Liver (tissue), 9 donors: ENCODE measurements around the gene OTOGL. TPM values are rescaled to one million over a fixed set of nuclear protein-coding genes. Genes with fewer than 3 reads are reported as not detected.
"Not testable (repeated sequence)": the region's sequence is repeated elsewhere in the genome, so short reads cannot be mapped to it uniquely, and the experiment has no call there.

Source experiments
- DNase-seq: peaks from one replicate; pipeline ENCODE4 v3.0.0-alpha.2; 2017; ENCODE audit warnings: low spot score
- H3K27ac ChIP-seq, 2 donors: one replicate each; pipeline ENCODE4 v1.7.0; 2013; ENCODE audit warnings: inconsistent platforms in 2 of 2, low read length in 2 of 2, control low read depth in 1 of 2, low read depth in 1 of 2, mild to moderate bottlenecking in 1 of 2
- H3K27me3 ChIP-seq, 4 donors: one replicate each; pipeline versions ENCODE4 v1.6.1 to v1.7.0; 2013; ENCODE audit warnings: low read length in 3 of 4, inconsistent platforms in 1 of 4, mild to moderate bottlenecking in 1 of 4, moderate library complexity in 1 of 4; ENCODE audit not compliant: control insufficient read depth in 4 of 4, insufficient read depth in 4 of 4
- H3K36me3 ChIP-seq, 4 donors: one replicate each; pipeline versions ENCODE4 v1.6.1 to v1.7.0; 2013; ENCODE audit warnings: low read length in 3 of 4, mild to moderate bottlenecking in 3 of 4, low read depth in 1 of 4, moderate library complexity in 1 of 4; ENCODE audit not compliant: control insufficient read depth in 4 of 4, insufficient read depth in 3 of 4
- H3K4me1 ChIP-seq, 4 donors: one replicate each; pipeline versions ENCODE4 v1.6.1 to v1.7.0; 2013; ENCODE audit warnings: low read length in 3 of 4, mild to moderate bottlenecking in 3 of 4, moderate library complexity in 1 of 4; ENCODE audit not compliant: control insufficient read depth in 4 of 4, insufficient read depth in 4 of 4
- H3K4me3 ChIP-seq, 3 donors: one replicate each; pipeline versions ENCODE4 v1.6.1 to v1.7.0; 2013; ENCODE audit warnings: low read length in 3 of 3, control low read depth in 1 of 3, low read depth in 1 of 3, mild to moderate bottlenecking in 1 of 3
- H3K9ac ChIP-seq, 2 donors: one replicate each; pipeline ENCODE4 v1.7.0; 2013; ENCODE audit warnings: low read length in 2 of 2, mild to moderate bottlenecking in 2 of 2, moderate library complexity in 2 of 2, control low read depth in 1 of 2, low read depth in 1 of 2
- H3K9me3 ChIP-seq, 4 donors: one replicate each; pipeline versions ENCODE4 v1.6.1 to v1.7.0; 2013; ENCODE audit warnings: low read length in 3 of 4; ENCODE audit not compliant: control insufficient read depth in 4 of 4
- EGR1 ChIP-seq, 2 donors: IDR thresholded peaks; 2 replicates each; pipeline ENCODE4 v1.6.1; 2016 to 2018; ENCODE audit warnings: antibody characterized with exemption in 2 of 2, low read depth in 2 of 2
- FOXA1 ChIP-seq: IDR thresholded peaks from 2 replicates; pipeline ENCODE4 v1.6.1; 2016; ENCODE audit warnings: antibody characterized with exemption
- FOXA2 ChIP-seq: IDR thresholded peaks from 2 replicates; pipeline ENCODE4 v1.6.1; 2016; ENCODE audit warnings: antibody characterized with exemption
- GABPA ChIP-seq, 2 donors: IDR thresholded peaks in 1 of 2; conservative IDR thresholded peaks in 1 of 2; 2 replicates each; pipeline ENCODE4 v1.6.1; 2016; ENCODE audit warnings: antibody characterized with exemption in 2 of 2, mild to moderate bottlenecking in 1 of 2, moderate library complexity in 1 of 2
- HNF4A ChIP-seq, 2 donors: conservative IDR thresholded peaks; 2 replicates each; pipeline ENCODE4 v1.6.1; 2016; ENCODE audit warnings: antibody characterized with exemption in 2 of 2, mild to moderate bottlenecking in 2 of 2
- HNF4G ChIP-seq: IDR thresholded peaks from 2 replicates; pipeline ENCODE4 v1.6.1; 2016; ENCODE audit warnings: antibody characterized with exemption
- NR2F2 ChIP-seq: IDR thresholded peaks from 2 replicates; pipeline ENCODE4 v1.6.1; 2016; ENCODE audit warnings: antibody characterized with exemption
- RAD21 ChIP-seq, 2 donors: IDR thresholded peaks; 2 replicates each; pipeline ENCODE4 v1.6.1; 2016; ENCODE audit warnings: antibody characterized with exemption in 2 of 2, mild to moderate bottlenecking in 2 of 2
- RXRA ChIP-seq, 2 donors: IDR thresholded peaks; 2 replicates each; pipeline ENCODE4 v1.6.1; 2017 to 2018; ENCODE audit warnings: antibody characterized with exemption in 2 of 2, mild to moderate bottlenecking in 1 of 2
- SP1 ChIP-seq: IDR thresholded peaks from 2 replicates; pipeline ENCODE4 v1.6.1; 2018; ENCODE audit warnings: antibody characterized with exemption, mild to moderate bottlenecking
- TAF1 ChIP-seq: conservative IDR thresholded peaks from 2 replicates; pipeline ENCODE4 v1.6.1; 2016; ENCODE audit warnings: antibody characterized with exemption, mild to moderate bottlenecking
- WGBS: extraction: QIAGEN DNeasy Blood & Tissue Kit; methylation state at CpG from one replicate; pipeline ENCODE4 v1.1.7; 2013; 5-methylcytosine and 5-hydroxymethylcytosine counted together
- polyA plus RNA-seq, 2 donors: library from polyadenylated mRNA; stranded (reverse) in 1 of 2; unstranded in 1 of 2; fragments of 200-250 nt in 1 of 2; fragments of >200 nt in 1 of 2; fragmentation: Nextera tagmentation in 1 of 2; extraction: Ambion mirVana in 1 of 2; gene quantifications; one replicate each; pipeline versions ENCODE4 v1.2.1 to v1.2.3, GENCODE V29; 2013 to 2015
- total RNA-seq, 2 donors: library from RNA; depleted of rRNA; stranded (reverse); fragments of >200 nt; gene quantifications; one replicate each; pipeline ENCODE4 v1.2.3, GENCODE V29; 2014
- TF ChIP-seq, protein P1 (sequence below): fragments of 150-350 bp; IDR thresholded peaks from 2 replicates; pipeline ENCODE4 v1.5.1; 2017; ENCODE audit warnings: improper control_type of control experiment, low read depth, low read length; ENCODE audit not compliant: missing input control
- TF ChIP-seq, protein P2 (sequence below): IDR thresholded peaks from 2 replicates; pipeline ENCODE4 v1.6.1; 2016; ENCODE audit warnings: antibody characterized with exemption, mild to moderate bottlenecking
- TF ChIP-seq, protein P3 (sequence below): IDR thresholded peaks from 2 replicates; pipeline ENCODE4 v1.6.1; 2016; ENCODE audit warnings: antibody characterized with exemption
- TF ChIP-seq, protein P4 (sequence below): IDR thresholded peaks from 2 replicates; pipeline ENCODE4 v1.6.1; 2016; ENCODE audit warnings: antibody characterized with exemption
- TF ChIP-seq, protein P5 (sequence below): IDR thresholded peaks from 2 replicates; pipeline ENCODE4 v1.6.1; 2016; ENCODE audit warnings: antibody characterized with exemption
- donor health status: healthy.
- donor health status: healthy.
- donor health status: healthy.
- donor health status: healthy.
- donor health status: healthy.

OTOGL gene
- total and polyA plus RNA-seq, 4 donors = 0.01 to 0.09 (median 0.08) TPM; not detected in 1

DNA sequence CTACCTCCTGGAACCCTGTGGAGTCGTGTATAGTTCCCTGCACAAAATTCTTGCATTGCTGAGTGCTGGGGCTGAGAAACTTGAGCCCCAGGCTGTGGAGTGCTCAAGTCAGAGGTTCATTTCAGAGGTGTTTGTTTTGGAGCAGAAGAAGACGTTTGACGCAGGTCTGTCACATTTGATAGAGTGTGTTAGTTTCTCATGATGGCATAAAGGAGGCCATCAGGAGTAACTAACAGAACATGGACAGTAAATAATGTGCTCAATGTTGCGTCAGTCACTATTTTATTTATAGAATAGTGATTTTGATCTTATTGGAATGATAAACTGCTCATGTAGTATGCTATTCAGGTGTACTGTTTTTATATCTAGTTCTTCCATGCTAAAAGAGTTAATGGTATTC lies 44.2 kb downstream of the OTOGL start:
- WGBS = 74% methylated on average over 4 of the region's 4 CpGs
- H3K27ac ChIP-seq = no peak overlapping the region

DNA sequence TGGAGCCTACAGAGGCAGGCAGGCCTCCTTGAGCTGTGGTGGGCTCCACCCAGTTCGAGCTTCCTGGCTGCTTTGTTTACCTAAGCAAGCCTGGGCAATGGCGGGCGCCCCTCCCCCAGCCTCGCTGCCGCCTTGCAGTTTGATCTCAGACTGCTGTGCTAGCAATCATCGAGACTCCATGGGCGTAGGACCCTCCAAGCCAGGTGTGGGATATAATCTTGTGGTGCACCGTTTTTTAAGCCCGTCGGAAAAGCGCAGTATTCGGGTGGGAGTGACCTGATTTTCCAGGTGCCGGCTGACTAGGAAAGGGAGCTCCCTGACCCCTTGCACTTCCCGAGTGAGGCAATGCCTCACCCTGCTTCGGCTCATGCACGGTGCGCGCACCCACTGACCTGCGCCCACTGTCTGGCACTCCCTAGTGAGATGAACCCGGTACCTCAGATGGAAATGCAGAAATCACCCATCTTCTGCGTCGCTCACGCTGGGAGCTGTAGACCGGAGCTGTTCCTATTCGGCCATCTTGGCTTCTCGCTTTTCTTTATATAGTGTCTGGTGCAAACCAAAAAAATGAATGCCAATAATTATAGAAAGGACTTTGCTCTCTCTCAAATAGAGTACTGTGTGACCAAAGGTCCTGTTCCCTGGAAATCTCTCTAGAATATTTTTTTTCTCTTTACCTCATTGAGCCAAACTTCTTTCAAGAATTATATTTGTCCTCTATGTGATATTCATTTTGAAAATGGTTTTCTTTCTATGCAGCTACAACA lies 50.4 kb downstream of the OTOGL start:
- not testable (repeated sequence) for H3K27me3 ChIP-seq, H3K27ac ChIP-seq, H3K4me1 ChIP-seq, H3K36me3 ChIP-seq, H3K9me3 ChIP-seq, H3K4me3 ChIP-seq, H3K9ac ChIP-seq, DNase-seq
- 91% methylated on average over 20 of the region's 26 CpGs for WGBS

More for the DNA sequence above, 44.2 kb downstream of the OTOGL start:
- Histone ChIP-seq H3K9ac (no peak overlapping the region), H3K9me3 (no peaks in the 10 kb centered on the region), H3K36me3 (no peaks in the 10 kb centered on the region), H3K4me3 (no peak overlapping the region), H3K27me3 (peaks cover 0 to 5% (median 0%) of the 10 kb centered on the region in 4 donors), H3K4me1 (no peaks in the 10 kb centered on the region)
- no peak for DNase-seq
- TF ChIP-seq, protein P1, sequence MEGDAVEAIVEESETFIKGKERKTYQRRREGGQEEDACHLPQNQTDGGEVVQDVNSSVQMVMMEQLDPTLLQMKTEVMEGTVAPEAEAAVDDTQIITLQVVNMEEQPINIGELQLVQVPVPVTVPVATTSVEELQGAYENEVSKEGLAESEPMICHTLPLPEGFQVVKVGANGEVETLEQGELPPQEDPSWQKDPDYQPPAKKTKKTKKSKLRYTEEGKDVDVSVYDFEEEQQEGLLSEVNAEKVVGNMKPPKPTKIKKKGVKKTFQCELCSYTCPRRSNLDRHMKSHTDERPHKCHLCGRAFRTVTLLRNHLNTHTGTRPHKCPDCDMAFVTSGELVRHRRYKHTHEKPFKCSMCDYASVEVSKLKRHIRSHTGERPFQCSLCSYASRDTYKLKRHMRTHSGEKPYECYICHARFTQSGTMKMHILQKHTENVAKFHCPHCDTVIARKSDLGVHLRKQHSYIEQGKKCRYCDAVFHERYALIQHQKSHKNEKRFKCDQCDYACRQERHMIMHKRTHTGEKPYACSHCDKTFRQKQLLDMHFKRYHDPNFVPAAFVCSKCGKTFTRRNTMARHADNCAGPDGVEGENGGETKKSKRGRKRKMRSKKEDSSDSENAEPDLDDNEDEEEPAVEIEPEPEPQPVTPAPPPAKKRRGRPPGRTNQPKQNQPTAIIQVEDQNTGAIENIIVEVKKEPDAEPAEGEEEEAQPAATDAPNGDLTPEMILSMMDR = no peak
- no peak for TF ChIP-seq RXRA (IDR thresholded peaks at IDR 0.05)
- no peak for TF ChIP-seq TAF1
- TF ChIP-seq GABPA (IDR thresholded peaks at IDR 0.05 in 1 of 2, conservative IDR thresholded peaks at IDR 0.05 in 1 of 2) = no peak
- TF ChIP-seq NR2F2 = no peak
- no peak for TF ChIP-seq SP1
- TF ChIP-seq HNF4A (conservative IDR thresholded peaks at IDR 0.05) = no peak
- no peak for TF ChIP-seq EGR1 (IDR thresholded peaks at IDR 0.05; ENCODE audit: low read depth in 2 of 2)
- TF ChIP-seq, protein P2, sequence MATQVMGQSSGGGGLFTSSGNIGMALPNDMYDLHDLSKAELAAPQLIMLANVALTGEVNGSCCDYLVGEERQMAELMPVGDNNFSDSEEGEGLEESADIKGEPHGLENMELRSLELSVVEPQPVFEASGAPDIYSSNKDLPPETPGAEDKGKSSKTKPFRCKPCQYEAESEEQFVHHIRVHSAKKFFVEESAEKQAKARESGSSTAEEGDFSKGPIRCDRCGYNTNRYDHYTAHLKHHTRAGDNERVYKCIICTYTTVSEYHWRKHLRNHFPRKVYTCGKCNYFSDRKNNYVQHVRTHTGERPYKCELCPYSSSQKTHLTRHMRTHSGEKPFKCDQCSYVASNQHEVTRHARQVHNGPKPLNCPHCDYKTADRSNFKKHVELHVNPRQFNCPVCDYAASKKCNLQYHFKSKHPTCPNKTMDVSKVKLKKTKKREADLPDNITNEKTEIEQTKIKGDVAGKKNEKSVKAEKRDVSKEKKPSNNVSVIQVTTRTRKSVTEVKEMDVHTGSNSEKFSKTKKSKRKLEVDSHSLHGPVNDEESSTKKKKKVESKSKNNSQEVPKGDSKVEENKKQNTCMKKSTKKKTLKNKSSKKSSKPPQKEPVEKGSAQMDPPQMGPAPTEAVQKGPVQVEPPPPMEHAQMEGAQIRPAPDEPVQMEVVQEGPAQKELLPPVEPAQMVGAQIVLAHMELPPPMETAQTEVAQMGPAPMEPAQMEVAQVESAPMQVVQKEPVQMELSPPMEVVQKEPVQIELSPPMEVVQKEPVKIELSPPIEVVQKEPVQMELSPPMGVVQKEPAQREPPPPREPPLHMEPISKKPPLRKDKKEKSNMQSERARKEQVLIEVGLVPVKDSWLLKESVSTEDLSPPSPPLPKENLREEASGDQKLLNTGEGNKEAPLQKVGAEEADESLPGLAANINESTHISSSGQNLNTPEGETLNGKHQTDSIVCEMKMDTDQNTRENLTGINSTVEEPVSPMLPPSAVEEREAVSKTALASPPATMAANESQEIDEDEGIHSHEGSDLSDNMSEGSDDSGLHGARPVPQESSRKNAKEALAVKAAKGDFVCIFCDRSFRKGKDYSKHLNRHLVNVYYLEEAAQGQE = no peak
- no peak for TF ChIP-seq FOXA2
- TF ChIP-seq, protein P3, sequence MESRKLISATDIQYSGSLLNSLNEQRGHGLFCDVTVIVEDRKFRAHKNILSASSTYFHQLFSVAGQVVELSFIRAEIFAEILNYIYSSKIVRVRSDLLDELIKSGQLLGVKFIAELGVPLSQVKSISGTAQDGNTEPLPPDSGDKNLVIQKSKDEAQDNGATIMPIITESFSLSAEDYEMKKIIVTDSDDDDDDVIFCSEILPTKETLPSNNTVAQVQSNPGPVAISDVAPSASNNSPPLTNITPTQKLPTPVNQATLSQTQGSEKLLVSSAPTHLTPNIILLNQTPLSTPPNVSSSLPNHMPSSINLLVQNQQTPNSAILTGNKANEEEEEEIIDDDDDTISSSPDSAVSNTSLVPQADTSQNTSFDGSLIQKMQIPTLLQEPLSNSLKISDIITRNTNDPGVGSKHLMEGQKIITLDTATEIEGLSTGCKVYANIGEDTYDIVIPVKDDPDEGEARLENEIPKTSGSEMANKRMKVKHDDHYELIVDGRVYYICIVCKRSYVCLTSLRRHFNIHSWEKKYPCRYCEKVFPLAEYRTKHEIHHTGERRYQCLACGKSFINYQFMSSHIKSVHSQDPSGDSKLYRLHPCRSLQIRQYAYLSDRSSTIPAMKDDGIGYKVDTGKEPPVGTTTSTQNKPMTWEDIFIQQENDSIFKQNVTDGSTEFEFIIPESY = no peak
- TF ChIP-seq HNF4G = no peak
- TF ChIP-seq, protein P4, sequence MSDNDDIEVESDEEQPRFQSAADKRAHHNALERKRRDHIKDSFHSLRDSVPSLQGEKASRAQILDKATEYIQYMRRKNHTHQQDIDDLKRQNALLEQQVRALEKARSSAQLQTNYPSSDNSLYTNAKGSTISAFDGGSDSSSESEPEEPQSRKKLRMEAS = no peak
- TF ChIP-seq, protein P5, sequence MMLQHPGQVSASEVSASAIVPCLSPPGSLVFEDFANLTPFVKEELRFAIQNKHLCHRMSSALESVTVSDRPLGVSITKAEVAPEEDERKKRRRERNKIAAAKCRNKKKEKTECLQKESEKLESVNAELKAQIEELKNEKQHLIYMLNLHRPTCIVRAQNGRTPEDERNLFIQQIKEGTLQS = no peak
- TF ChIP-seq RAD21 (IDR thresholded peaks at IDR 0.05) = no peak
- TF ChIP-seq FOXA1 = no peak
